Esophagus squamous epithelium (tissue), 4 donors: Measurements from ENCODE around the gene HNRNPA1L2.

Experiments used
- POLR2A ChIP-seq, 4 donors: fragments of 450-650 bp; IDR thresholded peaks; one replicate each; pipeline ENCODE4 v1.6.1; 2017; ENCODE audit warnings: antibody characterized with exemption in 4 of 4, mild to moderate bottlenecking in 4 of 4, moderate library complexity in 3 of 4
- TF ChIP-seq, protein P1 (sequence below), 6 experiments: fragments of 450-650 bp in 4 of 6; fragments of 200-600 bp in 2 of 6; sonication (generic) in 2 of 6; IDR thresholded peaks; one replicate each; pipeline ENCODE4 v1.5.1; 2016 to 2019; ENCODE audit warnings: antibody characterized with exemption in 6 of 6, mild to moderate bottlenecking in 4 of 6, moderate library complexity in 4 of 6

GRCh38 chr13:52599848-52600603 lies 42.2 kb upstream of the HNRNPA1L2 start:
- TF ChIP-seq, protein P1, sequence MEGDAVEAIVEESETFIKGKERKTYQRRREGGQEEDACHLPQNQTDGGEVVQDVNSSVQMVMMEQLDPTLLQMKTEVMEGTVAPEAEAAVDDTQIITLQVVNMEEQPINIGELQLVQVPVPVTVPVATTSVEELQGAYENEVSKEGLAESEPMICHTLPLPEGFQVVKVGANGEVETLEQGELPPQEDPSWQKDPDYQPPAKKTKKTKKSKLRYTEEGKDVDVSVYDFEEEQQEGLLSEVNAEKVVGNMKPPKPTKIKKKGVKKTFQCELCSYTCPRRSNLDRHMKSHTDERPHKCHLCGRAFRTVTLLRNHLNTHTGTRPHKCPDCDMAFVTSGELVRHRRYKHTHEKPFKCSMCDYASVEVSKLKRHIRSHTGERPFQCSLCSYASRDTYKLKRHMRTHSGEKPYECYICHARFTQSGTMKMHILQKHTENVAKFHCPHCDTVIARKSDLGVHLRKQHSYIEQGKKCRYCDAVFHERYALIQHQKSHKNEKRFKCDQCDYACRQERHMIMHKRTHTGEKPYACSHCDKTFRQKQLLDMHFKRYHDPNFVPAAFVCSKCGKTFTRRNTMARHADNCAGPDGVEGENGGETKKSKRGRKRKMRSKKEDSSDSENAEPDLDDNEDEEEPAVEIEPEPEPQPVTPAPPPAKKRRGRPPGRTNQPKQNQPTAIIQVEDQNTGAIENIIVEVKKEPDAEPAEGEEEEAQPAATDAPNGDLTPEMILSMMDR (IDR thresholded peaks at IDR 0.05) = no peak
- TF ChIP-seq POLR2A (IDR thresholded peaks at IDR 0.05) = no peak
